Suppressor macrophage treated with lipopolysaccharide for 1 hour (primary cell): ENCODE measurements around the gene EFNA5.
"Not testable (repeated sequence)": the region's sequence is repeated elsewhere in the genome, so short reads cannot be mapped to it uniquely, and the experiment has no call there.

Experiments used
- DNase-seq, 3 donors: peaks; one replicate each; pipeline ENCODE4 v3.0.0-alpha.2; 2020 to 2022

EFNA5 gene

DNA sequence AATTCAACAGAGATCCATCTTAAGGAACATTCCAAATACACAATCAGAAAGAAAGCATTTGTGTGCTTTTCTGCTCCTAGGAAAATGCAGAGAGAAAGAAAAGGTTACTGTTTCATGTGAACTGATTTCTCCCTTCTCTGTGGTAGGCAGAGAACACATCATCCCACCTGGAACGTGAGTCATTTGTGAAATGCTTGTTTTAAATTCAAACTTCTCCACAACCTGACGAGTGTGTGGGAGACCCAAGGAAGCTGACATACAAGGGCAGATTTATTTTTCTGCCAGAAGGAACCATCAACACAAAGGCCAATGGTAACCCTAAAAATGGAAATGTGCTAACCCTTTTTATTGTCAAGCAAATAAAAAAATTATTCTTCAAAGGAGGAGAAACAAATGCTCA, 156.4 kb downstream of the EFNA5 start:
- no peak for DNase-seq

DNA sequence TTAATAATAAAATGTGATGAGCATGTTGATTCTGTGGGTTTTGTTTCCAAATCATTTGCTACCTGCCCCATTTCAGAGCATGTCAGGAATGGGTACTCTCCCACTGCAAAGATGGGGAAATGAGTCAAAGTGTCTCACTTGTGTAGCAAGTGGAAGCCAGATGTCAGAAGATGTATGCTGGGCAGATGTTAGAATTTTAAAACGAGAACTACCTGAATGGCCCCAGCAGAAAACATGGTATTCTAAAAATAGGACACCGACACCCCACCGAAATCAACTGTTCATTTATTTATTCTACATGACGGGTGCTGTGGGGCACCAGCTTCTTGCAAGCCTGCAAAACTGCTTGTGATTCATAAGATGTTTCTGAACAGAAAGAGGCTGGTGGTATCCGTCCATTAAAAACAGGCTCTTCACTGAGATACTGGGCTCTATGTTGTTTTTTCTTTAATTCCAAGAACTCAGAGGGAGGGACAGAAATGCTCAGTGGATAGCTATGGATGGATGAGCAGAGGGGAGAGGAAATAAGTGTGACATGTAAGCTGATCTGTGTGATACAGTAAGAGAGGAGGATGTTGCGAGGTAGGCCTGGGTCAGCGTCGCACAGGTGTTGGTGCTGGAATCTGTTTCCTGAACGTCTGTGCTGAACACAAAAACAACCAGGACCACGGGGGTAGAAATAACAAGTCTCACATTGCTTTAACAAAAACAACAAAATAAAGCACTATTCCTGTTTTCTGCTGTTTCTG, 157.2 kb downstream of the EFNA5 start:
- DNase-seq = no peak

DNA sequence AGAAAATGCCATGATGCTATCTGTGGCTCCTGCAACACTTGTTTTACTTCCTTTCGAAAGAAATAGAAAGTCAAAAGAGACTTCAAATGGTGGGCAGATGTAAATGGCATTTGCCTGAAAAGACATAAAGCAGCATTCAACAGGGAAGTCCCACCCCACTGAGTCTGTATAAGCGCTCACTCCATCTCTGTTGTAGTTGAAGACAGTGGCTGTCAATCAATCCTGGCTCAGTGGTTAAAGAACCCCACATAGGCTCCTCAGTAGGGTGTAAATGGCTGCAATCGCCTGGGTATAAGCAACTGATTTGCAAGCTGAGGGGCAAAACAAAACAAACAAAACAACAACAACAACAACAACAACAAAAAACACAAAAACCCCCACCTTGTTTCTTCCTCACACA, 158.7 kb downstream of the EFNA5 start:
- DNase-seq = no peak

DNA sequence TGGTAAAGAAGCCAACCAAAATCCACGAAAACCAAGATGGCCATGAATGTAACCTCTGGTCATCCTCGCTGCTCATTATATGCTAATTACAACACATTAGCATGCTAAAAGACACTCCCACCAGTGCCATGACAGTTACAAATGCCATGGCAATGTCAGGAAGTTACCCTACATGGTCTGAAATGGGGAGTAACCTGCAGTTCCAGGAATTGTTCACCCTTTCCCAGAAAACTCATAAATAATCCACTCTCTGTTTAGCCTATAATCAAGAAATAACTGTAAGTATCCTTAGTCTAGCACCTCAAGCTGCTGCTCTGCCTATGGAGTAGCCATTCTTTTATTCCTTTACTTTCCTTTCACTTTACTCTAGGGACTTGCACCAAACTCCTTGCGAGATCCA, 160.6 kb downstream of the EFNA5 start:
- no peak for DNase-seq

DNA sequence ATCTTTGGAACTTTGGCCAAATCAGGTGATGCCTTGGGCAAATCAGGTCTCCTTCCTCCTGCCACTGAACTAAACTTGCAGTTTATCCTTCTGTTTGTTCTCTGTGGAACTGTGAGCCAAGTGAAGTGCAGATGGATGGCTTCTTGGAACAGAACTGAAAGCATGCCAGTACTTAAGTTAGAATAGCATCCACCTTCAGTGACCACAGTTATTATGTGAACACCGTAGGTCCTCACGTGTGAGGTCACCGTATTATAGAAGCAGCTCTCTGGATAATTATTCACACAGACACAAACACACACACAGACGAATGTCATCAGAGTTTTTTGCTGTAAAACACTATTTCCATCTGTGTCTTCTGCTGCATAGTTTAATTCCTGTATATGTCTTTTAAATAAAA, 162.6 kb downstream of the EFNA5 start:
- DNase-seq = no peak

DNA sequence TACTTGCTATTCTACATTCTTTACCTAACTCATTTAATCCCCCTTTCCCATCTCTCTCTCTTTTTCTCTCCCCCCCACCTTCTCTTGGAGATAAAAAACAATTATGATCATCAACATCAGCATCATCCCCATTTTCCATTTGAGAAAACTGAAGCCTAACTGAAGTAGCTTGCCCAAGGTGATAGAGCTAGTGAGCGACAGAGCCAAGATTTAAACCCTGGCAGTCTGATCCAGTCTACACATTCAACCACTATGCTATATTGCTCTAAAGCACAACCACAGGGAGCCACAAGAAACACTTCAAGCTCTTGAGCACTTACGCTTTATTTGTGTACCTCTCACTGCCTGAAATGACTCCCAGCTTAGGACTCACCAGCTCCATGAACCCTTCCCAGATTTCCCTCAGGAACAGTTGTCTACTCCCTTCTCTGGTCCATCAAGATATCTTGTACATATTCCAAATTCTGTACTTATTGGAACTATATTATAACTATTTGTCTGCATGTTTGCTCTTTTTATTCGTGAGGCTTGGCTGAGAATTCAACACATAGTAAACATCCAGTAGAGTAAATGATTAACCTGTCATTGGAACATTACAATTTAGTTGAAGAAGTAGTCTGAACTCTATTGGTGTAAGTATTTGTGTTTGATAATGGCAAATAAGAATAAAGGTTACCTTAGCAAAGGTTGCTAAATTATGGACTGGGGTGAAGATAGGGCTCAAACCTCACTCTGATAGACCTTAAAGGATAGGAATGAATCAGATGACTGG, 164.8 kb downstream of the EFNA5 start:
- DNase-seq = no peak

DNA sequence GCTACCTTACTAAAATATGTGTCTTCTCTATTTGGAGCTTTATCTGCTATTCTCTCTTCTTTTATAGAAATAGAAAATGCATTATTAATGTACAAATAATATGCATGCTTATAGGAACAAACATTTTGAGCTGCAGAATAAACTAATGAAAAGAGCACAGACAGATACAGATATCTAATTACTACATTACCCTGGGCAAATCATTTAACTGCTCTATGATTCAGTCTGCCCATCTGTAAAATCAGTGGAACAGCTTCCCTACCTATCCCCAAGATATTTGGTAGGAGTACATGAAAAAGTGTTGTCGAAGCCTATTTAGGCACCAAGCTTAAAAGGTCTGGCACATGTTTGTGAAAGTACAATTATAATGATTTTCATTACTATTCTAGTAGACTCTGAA, 166.3 kb downstream of the EFNA5 start:
- DNase-seq = no peak

DNA sequence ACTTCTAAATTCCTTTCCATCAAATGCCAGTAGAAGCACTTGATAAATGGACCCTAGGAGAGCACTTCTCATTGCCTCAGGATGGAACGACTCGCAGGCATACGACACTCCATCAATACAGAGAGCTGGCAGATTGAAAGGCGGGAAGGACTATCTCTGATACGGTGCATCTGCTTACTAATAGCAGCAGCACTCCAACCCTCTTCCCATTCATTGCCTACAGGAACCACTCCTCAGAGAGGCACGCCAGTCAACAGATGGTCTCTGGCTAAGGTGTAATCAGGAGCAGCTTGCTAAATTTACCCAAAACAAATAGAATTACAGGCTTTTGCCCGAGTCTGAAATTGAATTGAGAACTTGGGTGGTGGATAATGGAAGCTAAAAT, 168.1 kb downstream of the EFNA5 start:
- DNase-seq = no peak

DNA sequence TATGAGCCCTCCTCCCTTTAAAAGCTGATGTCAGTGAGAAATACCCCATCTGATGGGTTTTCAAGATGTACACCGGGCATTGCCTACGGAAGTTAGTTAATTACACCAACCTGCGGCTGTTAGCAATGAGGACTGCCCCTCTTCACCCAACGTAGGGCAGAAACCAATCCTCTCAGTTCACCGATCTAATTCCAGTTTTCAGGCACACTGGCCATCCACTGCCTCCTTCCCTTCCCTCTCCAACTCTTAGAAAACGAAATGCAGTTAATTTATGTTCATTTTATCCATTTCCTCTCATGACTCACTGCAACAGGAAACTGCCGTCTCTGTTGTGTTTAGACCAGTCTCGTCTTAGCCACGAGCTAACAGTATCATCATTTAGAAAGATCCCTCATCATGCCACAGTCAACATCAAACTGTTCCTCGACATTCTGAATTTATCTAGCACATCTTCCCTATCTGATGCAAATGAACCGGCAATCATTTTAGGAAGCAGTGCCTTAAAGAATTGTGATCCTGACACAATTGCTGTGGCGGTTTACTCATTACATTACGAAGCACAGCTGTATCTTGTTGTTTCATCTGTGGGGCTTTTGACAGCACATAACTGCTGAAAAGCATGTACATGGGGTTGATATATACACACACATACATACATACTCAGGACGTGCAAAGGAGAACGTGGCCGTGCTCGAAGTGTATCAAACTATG, 168.6 kb downstream of the EFNA5 start:
- peak in 2 of 3 donors; percentile 7 to 38 for DNase-seq

DNA sequence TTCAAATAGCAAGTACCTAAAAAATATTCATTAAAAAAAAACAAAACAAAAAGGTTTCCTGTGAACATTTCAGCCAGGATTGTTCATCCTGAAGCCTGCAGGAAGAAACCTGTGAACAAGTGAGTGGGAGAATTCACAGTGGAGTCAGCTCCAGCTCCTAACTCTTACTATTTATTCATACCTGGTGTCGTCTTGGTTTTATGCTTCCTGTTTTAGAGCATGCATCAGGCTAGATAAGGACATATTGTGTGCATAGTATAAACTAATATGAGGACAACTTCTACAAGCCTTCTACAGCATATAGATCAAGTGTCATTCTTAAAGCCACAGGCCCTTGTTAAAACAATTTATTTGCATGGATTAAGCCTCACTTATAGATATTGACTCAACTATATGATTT, 169.9 kb downstream of the EFNA5 start:
- DNase-seq = no peak

DNA sequence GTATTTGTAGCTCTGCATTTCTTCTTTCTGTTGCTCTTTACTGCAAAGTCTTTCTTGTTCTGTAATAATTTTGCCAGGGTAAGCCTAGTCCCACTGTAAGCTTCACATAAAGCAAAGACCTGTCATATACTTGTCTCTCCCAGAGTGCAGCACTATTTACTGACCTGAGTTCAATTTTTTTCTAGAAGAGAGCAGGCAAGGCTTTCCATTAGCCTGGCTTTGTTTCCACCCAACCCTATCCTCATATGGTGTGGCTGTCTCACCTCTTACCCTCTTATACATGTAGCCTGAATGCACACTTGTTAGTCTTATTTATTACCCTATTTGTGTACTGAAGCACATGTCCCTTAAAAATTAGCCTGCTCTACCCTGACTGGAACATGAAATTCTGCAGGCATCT, 170.4 kb downstream of the EFNA5 start:
- DNase-seq = no peak

DNA sequence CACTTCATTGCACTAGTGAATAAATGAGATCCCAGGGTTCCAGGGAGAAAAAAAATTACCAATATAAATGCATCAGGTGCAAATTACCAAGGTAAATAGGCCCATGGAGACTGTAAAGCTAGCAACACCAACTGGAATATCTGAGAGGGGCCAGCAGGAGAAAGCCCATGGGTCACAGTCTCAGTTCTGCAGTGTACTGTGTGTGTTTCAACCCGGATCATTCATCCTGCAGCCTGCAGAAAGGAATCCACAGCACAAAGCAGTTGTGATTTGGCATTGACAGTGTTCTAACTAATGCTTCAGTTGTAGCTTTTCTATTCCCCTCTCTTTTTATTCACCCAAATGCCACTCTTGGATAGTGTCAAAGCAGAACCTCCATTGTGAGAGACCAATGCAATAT, 171.0 kb downstream of the EFNA5 start:
- DNase-seq = no peak

DNA sequence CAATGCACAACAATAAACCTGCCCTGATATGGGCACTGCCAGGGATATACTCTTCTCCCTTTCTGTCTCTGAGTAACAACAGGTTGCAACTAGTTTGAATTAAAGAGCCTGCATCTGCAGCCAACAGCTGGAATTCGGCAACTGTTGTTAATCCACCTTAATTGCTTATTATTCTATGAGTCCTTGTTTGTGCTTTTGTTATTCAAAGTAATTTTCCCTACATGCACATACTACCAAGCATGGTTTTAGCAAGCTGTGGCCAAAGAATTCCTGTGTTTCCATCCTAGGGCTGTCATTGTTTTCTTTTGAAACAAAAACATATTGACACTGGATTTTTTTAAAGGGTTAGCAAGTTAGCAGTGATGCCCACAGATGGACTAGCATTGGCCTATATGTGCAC, 171.5 kb downstream of the EFNA5 start:
- no peak for DNase-seq

DNA sequence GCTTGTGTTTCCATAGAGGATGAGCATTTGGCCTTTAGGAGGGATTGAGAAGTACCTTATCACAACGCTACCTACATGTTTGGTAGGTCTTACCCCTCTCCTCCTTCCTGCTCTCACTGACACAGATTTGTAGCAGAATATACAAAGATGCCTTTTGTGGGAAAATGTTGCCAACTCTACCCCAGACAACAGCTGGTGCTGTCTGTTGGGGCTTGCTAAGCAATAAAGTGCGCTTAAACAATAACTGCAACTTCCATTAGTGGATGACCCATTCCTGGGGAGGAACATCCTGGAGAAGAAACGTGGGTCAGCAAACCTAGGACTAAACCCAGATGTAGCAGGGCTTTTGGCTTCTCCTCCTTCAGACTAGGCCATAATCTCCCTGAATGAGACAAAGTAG, 174.3 kb downstream of the EFNA5 start:
- no peak for DNase-seq

DNA sequence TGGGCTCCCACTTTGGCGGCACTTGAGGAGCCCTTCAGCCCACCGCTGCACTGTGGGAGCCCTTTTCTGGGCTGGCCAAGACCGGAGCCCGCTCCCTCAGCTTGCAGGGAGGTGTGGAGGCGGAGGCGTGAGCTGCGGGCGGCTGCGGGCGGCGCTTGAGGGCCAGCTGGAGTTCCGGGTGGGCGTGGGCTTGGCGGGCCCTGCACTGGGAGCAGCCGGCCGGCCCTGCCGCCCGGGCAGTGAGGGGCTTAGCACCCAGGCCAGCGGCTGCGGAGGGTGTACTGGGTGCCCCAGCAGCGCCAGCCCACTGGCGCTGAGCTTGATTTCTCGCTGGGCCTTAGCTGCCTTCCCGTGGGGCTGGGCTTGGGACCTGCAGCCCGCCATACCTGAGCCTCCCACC, 176.6 kb downstream of the EFNA5 start:
- not testable (repeated sequence) for DNase-seq

DNA sequence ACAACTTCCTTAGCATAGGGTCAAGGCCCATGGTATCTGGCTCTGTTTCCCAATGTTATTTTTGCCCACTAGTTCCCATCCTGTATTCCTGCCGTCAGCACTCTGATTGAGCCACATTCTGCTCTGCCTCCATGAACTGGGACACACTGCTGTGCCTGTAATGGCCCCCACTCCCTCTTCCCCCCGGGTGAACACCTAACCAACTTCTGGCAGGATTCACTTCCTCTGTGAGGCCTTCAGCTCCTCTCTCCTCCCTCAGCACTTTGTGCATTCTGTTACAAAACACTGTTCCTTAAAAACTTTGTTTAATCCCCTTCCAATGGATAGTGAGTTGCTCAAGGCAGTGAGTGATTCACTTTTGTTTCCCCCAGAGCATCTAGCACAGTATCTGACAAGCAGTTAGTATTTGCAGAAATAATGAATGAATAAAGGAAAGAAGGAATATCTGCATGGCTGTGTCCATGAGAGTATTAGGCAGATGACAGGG, 183.6 kb downstream of the EFNA5 start:
- DNase-seq = peak; percentile 24 to 66 (median 56)

DNA sequence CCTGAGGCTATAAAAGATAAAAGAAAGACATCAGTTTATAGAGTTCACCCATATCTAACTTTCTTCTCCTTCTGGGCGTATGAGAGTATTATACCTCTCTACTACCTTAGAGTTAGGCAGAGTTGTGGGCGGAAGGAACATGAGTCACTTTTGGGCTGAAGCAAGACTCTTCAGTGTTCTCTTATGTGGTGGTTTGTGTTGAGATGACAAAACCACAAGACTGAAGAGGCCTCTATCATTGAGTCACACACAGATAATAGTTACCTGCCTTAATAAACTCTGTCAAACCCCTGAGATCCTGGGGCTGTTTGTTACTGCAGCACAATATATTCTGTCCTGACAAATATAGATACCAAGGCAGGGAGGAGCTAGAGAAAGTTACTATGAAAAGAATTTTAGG, 184.2 kb downstream of the EFNA5 start:
- DNase-seq = peak; percentile 45 to 54 (median 53)

DNA sequence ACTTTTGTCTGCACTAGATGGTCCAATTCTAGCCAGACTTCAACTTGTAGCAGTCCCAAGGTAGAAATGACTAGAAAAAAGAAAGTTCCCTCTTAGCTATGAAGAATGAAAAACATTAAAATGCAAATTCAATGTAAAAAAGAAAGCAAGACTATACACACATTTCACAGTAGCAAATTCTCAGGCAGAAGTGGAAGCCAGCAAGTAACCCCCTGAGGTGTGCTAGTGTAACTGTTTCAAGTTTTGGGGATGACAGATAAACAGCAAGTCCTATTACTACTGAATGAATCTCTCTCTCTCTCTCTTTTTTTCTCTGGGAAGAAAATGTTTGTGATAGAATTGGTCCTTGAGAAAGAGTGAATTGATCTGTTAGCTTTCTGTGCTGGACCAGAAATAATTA, 185.6 kb downstream of the EFNA5 start:
- DNase-seq = no peak

DNA sequence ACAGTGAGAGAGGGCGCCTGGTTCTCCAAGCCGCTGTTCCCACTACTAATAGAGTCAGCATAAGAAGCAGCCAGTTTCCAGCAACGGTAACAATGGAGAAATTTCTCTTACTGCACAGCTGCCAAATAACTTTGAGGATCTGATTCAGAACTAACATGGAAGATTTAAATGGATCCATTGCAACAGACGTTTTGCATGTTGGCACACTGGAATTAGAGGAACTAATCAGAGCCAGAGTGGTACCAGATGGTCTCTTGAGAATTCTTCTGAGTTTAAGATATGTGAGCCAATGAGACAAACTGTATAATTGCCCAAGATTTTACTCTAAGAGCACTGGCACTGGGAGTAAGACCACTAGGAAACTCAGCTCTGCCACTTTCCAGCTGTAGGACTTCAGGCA, 186.5 kb downstream of the EFNA5 start:
- DNase-seq = no peak

DNA sequence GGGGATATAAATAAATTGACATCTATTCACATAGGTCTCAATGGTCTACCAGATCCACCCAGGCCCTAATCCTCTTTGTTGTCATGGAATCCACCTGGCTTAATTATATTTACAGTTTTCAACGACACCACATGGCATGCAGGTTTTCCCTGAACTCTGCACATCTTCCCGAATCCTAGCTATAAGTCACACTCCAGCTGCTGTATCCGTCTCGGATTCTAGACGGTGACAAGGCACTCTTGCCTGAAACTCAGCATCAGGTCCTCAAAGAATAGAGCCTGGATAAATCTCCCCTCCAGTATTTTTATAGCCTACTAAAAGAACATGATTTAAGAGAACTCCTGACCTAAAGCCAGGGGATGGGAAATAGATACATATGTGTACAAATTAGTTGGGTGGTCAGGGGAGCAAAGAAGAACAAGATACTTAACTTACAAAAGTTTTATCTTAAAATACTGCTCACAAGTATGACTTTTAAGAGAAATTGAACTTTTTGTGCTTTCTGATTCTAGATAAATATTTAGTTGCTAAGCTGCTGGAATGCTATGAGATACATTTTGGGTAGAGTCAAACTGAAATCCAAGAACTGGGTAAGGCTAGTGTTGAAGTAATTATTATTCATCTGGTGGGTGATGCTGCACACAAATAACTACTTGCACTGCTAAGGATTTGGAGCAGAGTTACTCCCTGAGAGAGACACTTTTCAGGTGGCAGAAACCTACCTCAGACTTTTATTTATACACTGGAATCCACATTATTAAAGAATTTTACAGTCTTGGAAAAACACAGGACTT, 187.3 kb downstream of the EFNA5 start:
- DNase-seq = no peak

DNA sequence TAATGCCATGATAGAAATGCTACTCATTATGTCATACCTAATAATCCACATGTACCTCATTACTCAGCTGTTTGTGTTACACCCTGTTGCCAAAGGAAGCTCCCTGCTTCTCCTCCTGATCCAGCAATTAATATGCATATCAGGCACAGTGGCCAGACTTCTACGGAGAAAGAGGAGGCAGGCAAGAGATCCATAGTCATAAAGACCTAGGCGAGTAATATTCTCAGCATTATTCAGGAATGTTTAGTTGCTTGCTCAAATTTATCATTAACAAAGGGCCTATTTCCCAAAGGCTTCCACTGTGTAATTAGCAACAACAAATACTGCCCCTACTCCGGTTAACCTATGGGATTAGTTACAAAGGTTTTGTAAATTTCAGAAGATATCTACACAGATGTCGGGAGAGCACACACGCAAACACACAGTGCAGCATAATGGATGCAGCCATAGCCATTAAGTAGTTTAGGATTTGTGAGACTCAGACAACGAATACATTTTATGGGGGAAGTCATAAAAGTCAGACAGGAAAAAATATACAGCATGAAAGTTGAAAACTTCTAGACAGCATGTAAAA, 192.6 kb downstream of the EFNA5 start:
- no peak for DNase-seq

DNA sequence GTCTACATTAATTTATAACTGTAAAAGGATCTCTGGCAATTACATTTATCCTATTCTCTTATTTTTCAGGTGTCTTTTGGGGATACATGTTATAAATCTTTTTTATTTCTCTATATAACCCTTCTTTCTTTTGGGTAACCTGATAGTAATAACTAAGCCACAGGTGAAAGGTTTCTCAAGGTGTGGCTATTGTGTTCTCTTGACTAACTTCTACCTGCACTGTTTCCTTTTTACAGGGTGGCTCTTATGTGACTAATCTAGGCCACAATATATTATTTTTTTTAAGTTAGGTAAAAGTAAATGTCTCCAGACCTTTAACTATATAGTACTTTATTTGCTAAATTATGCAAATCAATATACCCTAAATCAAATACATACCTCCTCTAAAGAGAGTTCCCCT, 193.2 kb downstream of the EFNA5 start:
- no peak for DNase-seq

DNA sequence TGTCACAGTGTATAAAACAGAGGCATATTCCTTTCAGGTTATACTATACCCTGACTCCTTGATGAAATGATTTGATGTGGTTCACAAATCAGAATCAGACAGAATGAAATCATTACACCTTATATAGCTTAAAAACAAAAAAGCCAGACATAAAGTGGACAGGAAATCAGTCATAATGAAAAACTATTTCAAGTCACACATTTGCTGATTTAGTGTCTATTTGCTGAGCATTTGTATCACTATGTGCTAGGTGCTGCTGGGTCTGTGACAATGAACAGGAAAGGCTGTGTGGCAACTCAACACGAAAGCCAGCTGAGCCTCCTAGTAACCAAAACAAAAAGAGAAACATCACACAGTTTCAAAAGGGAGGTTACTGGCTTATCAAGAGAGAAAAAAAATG, 194.0 kb downstream of the EFNA5 start:
- no peak for DNase-seq
